Activated naive CD4-positive, alpha-beta T cell treated with anti-CD3 and anti-CD28 coated beads, Interleukin-2, amount 50 U/mL, for 16 hours (primary cell): ENCODE data around the gene ITGB3BP.
"Not testable (repeated sequence)": the region's sequence is repeated elsewhere in the genome, so short reads cannot be mapped to it uniquely, and the experiment has no call there.

ENCODE experiments used
- DNase-seq: peaks from one replicate; pipeline ENCODE4 v3.0.0-alpha.2; 2020

ITGB3BP gene

GRCh38 chr1:63522891-63523728, at the start of gene ITGB3BP, which contains the start of gene EFCAB7:
ITGB3BP (minus strand) TSS chr1:63523225; CDS start chr1:63523133, 92 bp downstream.
EFCAB7 (plus strand) TSS chr1:63523525; CDS start chr1:63525573, 2,048 bp downstream.
- DNase-seq = peak; percentile 80

- DNase-seq = not testable (repeated sequence)
Measured at GRCh38 chr1:63572686-63573085, 49.7 kb upstream of the ITGB3BP start.

- no peak for DNase-seq
Measured at GRCh38 chr1:63569640-63570316, 46.8 kb upstream of the ITGB3BP start.

GRCh38 chr1:63569068-63569467, 46.0 kb upstream of the ITGB3BP start:
- no peak for DNase-seq

- no peak for DNase-seq
Measured at GRCh38 chr1:63563745-63564144, 40.7 kb upstream of the ITGB3BP start.

GRCh38 chr1:63559357-63559756, 36.3 kb upstream of the ITGB3BP start:
- no peak for DNase-seq

GRCh38 chr1:63557365-63557987, 34.5 kb upstream of the ITGB3BP start:
- DNase-seq = peak; percentile 12

GRCh38 chr1:63555480-63555879, 32.5 kb upstream of the ITGB3BP start:
- no peak for DNase-seq

GRCh38 chr1:63548877-63549276, 25.9 kb upstream of the ITGB3BP start:
- no peak for DNase-seq

GRCh38 chr1:63548303-63548702, 25.3 kb upstream of the ITGB3BP start:
- DNase-seq = no peak

GRCh38 chr1:63547621-63548294, 24.7 kb upstream of the ITGB3BP start:
- no peak for DNase-seq

- no peak for DNase-seq
Measured at GRCh38 chr1:63545780-63546179, 22.8 kb upstream of the ITGB3BP start.

- DNase-seq = no peak
Measured at GRCh38 chr1:63537940-63538339, 14.9 kb upstream of the ITGB3BP start.

- no peak for DNase-seq
Measured at GRCh38 chr1:63537006-63537405, 14.0 kb upstream of the ITGB3BP start.

- DNase-seq = no peak
Measured at GRCh38 chr1:63534406-63534805, 11.4 kb upstream of the ITGB3BP start.

GRCh38 chr1:63533931-63534330, 10.9 kb upstream of the ITGB3BP start:
- no peak for DNase-seq

- DNase-seq = no peak
Measured at GRCh38 chr1:63532727-63533126, 9.7 kb upstream of the ITGB3BP start.

GRCh38 chr1:63524201-63524600, 1.2 kb upstream of the ITGB3BP start:
- DNase-seq = no peak

- DNase-seq = no peak
Measured at GRCh38 chr1:63523738-63524137, 713 bp upstream of the ITGB3BP start.

GRCh38 chr1:63516629-63517028, 6.4 kb downstream of the ITGB3BP start:
- DNase-seq = no peak

GRCh38 chr1:63512584-63512983, 10.4 kb downstream of the ITGB3BP start:
- no peak for DNase-seq

GRCh38 chr1:63509718-63510117, 13.3 kb downstream of the ITGB3BP start:
- no peak for DNase-seq

- DNase-seq = no peak
Measured at GRCh38 chr1:63506782-63507181, 16.2 kb downstream of the ITGB3BP start.
